RPMI7951 (cell line): ENCODE data around the gene VPS18. TPM values are rescaled to one million over a fixed set of nuclear protein-coding genes. Genes with fewer than 3 reads are reported as not detected.
A peak's percentile ranks its signal among the peaks of the same experiment; 100 is the strongest.
"Not testable (repeated sequence)": the region's sequence is repeated elsewhere in the genome, so short reads cannot be mapped to it uniquely, and the experiment has no call there.

Source experiments
- DNase-seq: peaks from one replicate; pipeline ENCODE4 v3.0.0-alpha.2; 2012; ENCODE audit warnings: low read depth
- total RNA-seq: library from RNA; depleted of rRNA; stranded (reverse); fragments of >200 nt; shearing (Covaris generic); gene quantifications from 2 replicates; pipeline ENCODE4 v1.2.3, GENCODE V29; 2014; rRNA removed

Gene VPS18, protein sequence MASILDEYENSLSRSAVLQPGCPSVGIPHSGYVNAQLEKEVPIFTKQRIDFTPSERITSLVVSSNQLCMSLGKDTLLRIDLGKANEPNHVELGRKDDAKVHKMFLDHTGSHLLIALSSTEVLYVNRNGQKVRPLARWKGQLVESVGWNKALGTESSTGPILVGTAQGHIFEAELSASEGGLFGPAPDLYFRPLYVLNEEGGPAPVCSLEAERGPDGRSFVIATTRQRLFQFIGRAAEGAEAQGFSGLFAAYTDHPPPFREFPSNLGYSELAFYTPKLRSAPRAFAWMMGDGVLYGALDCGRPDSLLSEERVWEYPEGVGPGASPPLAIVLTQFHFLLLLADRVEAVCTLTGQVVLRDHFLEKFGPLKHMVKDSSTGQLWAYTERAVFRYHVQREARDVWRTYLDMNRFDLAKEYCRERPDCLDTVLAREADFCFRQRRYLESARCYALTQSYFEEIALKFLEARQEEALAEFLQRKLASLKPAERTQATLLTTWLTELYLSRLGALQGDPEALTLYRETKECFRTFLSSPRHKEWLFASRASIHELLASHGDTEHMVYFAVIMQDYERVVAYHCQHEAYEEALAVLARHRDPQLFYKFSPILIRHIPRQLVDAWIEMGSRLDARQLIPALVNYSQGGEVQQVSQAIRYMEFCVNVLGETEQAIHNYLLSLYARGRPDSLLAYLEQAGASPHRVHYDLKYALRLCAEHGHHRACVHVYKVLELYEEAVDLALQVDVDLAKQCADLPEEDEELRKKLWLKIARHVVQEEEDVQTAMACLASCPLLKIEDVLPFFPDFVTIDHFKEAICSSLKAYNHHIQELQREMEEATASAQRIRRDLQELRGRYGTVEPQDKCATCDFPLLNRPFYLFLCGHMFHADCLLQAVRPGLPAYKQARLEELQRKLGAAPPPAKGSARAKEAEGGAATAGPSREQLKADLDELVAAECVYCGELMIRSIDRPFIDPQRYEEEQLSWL
- total RNA-seq, result 14.9 and 18.4 TPM in 2 replicates

DNA sequence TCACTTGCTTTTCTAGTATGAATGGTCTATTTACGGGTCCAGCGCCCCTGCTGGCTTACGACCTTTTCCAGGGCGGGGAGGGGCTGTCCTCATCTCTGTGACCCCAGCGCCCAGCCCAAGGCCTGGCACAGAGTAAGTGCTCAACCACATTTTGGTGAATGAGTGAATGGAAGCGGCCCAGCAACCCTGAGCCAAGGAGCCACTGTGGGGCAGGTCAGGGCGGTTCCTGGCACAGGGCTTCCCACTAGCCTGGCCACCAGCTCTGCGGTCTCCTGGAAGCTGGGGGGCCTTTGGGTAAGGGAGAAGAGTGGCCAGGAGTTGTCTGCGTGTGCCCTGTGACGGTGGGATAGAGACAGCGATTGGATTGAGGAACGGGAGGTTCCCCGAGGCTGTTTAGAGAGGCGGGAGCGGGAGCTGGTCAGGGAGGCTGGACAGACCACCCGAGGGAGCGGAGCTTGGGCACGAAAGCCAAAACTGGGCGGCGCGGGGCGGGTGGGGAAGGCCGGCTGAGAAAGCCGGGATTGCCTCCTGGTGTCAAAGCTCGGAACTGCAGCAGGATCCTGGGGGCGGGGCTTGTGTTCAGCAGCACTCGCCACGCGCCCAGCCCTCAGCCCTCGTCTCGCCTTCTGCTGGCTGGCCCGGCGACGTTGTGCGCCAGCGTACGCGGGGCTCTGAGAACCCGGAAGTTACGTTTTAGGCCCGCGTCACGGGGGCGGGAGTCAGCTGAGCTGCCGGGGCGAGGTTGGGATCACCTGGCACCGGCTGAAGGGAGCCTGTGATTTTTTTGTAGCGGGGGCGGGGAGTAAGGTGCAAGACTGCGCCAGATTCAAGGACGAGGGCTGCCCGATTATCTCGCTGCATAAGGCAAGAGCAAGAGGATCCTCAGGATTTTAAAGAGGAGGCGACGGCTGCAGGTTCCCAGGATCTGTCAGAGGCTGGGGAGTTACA is at the start of gene VPS18:
Gene VPS18, plus strand, starts transcription at position 718 of the 948 bp plus-strand sequence. CDS start 319 bp downstream, outside the sequence.
- peak; percentile 95 for DNase-seq

DNA sequence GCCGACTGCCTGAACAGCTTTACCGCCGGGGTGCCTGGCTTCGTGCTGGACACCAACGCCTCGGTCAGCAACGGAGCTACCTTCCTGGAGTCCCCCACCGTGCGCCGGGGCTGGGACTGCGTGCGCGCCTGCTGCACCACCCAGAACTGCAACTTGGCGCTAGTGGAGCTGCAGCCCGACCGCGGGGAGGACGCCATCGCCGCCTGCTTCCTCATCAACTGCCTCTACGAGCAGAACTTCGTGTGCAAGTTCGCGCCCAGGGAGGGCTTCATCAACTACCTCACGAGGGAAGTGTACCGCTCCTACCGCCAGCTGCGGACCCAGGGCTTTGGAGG is 49.6 kb upstream of the VPS18 start:
- DNase-seq, result no peak

DNA sequence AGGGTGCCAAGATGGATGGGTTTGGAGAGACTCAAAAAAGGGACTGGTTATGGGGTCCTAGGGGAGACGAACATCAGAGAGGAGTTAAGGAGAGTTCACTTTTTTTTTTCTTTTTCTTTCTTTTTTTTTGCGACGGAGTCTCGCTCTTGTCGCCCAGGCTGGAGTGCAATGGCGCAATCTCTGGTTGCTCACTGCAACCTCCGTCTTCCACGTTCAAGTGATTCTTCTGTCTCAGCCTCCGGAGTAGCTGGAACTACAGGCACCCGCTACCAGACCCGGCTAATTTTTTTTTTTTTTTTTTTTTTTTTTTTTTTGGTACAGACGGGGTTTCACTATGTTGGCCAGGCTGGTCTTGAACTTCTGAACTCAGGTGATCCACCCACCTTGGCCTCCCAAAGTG is 49.2 kb upstream of the VPS18 start:
- DNase-seq, result no peak

DNA sequence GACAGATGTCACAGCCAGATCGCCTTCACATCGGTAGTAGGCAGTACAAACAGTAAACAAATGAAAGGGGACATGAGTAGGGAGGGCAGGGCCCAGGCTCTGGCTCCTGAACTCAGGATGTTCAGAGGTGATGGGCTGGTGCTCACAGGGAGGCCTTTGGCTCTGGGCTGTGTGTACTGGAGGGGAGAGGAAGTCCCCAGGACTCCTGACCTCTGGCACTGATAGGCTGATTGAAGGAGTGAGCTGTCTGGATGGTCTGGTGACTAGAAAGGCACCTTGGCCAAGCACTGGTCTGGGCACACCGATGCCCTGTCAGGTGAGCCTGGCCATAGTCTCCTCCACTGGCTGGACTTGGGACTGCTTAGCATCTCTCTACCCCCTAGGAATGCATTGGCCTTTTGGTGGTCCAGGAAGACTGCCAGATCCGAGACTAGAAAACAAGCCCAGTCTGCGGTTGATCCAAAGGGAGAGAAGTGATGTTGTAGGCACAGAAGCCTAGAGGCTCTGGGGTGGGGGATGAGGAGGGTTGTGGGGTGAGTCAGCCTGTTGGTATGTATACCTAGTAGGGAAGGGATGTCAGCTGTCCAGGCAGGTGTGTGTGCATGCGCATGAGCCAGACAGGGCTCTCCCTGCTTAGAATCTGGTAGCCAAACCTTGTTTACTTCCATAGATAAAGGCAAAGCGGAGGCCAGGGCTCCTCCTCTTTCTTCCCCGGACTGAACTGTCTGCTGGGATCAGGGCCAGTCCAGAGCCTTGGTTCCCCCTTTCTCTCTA is 48.6 kb upstream of the VPS18 start:
- no peak for DNase-seq

DNA sequence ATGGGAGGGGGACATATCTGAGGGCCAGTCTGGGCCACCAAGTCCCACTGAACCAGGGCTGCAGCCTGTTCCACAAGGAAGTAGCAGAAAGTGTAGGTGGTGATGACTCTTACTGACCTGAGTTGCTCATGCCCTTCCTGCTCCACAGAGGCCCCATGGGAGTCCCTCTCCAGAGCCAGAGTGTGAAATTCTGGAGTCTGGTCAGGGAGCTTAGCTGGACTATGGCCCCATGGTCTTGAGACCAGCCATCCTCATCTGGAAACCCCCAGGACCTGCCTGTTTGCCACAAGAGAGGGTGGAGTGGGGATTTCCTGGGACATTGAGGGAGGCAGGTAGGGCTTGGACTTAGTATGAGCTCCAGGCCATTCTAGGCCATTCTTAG is 47.4 kb upstream of the VPS18 start:
- no peak for DNase-seq

DNA sequence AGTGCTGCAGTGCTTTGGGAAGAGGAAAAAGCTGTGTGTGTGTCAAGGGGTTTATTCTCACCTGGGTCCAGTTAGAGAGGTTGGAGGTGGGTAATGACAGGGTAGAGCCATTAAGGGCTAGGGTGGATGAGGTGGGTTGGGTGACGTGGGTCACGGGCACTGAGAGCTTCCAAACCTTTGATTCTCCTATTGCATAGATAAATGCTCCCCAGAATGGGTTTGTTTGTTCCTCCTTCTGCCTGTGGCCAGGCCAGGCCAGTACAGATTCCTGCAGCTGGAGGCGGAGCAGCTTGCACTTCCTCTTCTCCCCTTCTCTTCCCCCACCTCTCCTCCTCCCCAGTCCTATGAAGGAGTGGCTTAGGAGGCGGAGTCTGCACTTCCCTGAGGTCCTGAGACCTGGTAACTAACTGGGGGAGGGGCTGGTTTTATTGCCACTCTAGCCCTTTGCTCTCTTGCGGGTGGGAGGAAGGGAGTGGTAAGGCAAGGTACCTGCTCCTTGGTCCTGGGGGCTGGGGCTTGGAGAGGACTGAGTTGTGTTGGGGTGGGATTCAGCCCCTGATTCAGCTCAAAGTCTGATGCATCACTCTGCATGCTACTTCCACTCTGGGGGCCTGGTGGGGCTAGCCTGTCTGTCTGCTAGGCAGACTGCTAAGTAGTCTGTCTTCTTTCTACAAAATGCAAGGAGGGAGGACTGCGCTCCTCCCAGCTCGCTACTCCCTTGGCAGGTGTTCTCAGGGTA is 46.9 kb upstream of the VPS18 start:
- no peak for DNase-seq

DNA sequence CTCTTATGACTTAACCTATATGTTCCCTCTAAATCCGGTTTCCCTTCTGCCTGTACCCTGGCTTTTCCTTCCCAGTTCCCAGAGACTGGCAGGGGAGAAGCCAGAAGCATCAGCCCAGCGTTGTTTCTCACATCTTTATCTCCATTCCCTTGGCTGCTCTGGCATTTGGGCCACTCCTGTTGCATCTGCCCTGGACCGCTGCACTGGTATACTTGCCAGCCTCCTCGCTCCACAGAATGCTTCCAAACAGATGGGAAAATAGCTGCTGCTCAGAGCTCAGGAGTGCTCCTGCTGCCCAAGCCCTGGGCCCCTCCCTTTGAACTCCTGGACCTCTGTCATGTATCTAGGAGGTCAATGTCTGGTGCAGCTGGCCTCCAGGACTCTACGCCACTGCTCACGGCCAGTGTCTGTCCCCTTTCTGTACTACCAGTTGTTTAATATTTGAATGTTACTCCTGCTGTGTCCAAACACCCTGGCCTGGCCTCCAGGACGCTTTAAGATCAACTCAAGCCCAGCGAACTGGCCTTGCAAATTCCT is 43.6 kb upstream of the VPS18 start:
- no peak for DNase-seq

DNA sequence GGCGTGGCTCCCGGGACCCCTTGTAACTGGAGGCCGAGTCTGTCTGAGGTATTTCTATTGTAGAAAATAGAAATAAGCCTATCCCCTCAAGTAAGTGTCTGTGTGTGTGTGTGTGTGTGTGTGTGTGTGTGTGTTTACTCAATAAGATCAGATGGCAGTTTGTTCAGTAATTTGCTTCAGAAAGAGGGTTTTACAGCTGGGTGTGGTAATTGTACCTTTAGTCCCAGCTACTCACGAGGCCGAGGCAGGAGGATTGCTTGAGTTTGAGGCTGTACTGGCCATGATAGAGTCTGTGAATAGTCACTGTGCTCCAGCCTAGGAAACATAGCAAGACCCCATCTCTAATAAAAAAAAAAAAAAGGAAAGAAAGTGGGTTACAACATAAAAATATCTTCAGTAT is 41.7 kb upstream of the VPS18 start:
- DNase-seq, result no peak

DNA sequence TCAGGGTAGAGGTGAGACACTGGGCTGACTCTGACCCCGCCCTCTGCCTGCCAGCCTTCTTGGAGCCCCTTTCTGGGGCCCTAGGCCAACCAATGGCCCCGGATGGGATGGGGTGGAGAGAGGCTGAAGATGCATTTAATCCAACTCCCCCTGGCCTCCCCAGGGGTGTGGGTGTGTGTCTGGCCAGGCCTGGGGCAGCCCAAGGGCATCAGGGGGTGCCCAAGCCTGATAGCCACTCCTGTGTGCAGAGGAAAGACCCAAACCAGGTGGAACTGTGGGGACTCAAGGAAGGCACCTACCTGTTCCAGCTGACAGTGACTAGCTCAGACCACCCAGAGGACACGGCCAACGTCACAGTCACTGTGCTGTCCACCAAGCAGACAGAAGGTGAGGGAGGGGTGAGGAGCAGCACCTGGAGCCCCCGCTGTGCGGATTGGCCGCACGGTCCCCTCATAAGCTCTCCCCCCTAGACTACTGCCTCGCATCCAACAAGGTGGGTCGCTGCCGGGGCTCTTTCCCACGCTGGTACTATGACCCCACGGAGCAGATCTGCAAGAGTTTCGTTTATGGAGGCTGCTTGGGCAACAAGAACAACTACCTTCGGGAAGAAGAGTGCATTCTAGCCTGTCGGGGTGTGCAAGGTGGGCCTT is 40.9 kb upstream of the VPS18 start:
- DNase-seq, result no peak

DNA sequence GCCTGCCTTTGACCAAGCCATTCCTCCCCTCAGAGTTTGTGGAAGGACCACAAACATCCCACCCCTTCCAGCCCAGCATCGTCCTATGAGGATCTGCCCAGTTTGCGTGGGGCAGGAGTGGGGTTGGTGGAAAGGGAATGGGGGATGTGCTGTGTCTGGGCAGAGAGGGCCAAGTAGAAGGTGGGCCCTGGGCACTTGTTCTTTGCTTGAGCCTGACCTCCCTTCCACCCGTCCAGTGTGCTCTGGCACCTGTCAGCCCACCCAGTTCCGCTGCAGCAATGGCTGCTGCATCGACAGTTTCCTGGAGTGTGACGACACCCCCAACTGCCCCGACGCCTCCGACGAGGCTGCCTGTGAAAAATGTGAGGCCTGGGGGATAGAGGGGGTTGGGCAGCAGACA is 40.1 kb upstream of the VPS18 start:
- no peak for DNase-seq

DNA sequence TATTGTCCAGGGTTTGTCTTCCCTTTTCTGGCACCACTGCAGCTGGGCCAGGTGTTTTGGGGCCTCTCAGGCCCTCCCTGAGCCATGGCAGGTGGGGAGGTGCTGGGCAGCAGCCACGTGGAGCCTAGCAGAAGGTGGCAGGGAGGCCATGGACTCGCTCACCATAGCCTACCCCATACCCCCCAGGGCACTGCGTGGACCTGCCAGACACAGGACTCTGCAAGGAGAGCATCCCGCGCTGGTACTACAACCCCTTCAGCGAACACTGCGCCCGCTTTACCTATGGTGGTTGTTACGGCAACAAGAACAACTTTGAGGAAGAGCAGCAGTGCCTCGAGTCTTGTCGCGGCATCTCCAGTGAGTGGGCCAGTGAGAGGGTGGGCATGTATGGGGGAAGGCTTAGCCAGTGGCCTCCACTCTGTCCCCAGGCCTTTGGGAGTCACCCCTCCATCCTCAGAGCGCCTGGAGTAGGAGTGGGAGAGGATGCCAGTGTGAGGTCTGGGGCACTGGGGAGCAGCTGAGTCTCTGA is 38.5 kb upstream of the VPS18 start:
- DNase-seq, result no peak

DNA sequence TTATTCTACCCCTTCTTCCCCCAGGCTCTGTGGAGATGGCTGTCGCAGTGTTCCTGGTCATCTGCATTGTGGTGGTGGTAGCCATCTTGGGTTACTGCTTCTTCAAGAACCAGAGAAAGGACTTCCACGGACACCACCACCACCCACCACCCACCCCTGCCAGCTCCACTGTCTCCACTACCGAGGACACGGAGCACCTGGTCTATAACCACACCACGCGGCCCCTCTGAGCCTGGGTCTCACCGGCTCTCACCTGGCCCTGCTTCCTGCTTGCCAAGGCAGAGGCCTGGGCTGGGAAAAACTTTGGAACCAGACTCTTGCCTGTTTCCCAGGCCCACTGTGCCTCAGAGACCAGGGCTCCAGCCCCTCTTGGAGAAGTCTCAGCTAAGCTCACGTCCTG is 37.5 kb upstream of the VPS18 start:
- no peak for DNase-seq

DNA sequence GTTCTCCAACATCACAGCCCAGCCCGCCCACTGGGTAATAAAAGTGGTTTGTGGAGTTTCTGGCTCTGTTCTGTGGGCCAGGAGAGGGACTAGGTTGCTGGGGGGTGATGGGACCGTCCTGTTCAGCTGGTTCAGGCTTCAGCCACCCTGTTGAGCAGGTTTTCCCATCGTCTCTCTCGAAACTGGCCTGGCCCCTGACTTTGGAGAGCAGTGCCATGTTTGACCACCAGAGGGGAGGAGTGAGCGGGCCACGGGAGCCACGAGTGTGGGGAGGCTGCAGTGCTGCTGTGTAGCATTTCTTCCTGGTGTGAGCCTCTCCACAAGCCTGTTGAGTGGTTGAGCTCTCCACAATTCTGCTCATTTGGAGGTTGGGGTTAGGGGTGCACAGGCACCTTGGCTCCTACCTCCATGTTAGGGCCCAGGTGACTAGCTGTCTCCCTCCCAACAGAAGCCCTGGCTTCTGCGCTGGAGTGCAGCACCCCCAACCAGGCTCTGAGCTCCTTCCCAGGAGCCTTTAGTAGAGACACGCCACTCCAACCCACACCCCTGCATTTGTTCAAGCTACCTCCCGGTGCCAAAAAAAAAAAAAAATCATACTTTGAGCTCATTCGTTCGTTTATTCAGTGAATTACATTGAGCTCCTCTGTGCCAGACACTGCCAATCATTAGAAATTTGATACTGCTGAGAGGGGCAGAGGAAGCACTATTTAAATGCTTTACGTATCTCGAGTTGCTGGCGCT is 36.5 kb upstream of the VPS18 start:
- DNase-seq, result peak; percentile 63

DNA sequence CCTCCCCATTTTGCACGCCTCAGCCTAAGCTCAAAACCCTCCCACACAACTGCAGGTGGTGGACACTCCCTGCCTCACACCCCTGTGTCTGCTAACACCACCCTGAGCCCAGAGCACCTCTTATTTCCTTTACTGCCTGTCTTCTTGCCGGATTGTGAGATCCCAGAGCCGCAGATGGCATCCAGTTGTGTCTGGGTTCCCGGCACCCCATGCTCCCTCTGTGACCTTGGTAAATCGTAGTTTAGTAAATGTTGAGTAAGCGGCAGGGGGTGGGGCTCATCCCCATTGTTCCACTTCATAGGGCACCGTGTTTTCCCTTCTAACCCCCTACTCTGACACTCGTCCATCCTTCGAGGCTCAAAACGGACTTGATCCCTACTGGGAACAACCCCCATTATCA is 35.5 kb upstream of the VPS18 start:
- DNase-seq, result no peak

DNA sequence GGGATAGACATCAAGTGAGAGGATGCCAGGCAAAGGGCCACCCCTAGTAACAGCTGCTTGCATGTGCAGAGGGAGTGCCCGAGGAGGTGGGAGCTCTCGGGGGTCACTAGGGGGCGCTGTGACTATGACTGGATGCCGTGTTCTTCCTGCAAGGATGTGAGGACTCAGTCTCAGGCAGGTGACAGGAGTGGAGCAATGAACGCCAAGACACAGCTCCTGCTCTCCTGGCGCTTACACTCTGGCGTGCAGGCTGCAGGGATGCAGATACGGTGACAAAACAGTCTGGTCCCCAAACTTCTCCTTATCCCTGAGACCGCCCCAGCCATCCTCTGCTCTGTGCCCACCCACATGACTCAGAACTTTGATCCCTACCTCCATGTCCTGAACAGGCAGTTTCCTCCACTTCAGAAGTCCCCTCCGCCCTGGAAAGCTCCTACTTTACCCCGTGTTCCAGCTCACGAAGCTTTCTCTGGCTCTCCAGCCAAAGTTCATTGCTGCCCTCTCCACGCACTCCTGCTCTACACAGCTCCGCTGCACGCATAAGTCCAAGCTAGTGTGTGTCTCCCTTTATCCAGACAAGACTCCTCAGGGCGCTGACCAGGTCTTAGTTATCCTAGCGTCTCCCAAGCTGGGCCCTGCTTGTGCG is 34.9 kb upstream of the VPS18 start:
- DNase-seq, result peak; percentile 70

DNA sequence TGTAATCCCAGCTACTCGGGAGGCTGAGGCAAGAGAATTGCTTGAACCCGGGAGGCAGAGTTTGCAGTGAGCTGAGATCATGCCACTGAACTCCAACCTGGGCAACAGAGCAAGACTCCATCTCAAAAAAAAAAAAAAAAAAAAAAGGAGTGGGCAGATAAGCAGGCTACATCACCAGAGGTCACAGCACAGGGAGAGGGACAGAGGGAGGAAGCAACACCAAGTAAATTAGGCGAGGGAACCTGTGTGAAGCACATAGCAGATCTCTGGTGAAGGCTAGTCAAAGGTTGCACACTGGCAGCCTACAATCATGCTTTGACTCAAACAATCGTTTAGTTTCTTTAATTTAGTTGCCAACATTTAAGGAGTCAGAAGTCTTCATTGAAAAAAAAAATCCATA is 33.1 kb upstream of the VPS18 start:
- DNase-seq, result not testable (repeated sequence)

DNA sequence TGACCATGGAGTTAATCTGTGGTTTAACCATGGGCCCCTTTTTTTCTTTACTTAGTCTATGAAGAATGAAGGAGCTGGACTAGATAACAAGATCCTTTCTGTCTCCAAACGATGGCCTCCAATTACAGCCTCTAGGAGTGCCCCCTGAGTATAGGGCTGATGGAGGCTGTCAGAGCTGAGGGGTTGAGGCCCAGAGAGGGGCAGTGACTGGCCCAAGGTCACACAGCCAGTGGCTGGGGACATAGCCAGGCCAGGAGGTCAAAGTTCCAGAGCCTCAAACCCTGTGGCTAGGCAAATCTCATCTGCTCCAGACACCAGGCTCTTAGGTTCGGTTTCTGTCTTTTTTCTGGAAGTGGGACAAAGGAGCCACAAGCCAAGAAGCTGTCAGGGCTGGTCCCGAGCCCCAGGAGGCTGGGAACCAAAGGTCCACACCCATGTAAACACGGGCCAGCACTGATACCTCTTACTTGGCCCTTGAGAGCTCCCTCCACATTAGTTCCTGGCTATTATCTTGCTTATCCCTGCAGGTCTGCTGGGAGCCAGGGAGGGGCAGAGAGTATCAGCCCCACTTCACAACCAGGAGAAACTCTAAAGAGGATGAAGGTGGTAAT is 30.5 kb upstream of the VPS18 start:
- no peak for DNase-seq
